HEK293 (cell line): ENCODE measurements around the gene RAB9A.

Experiments used
- CTCF ChIA-PET: fragments of 350-600 bp; formaldehyde crosslinking; extraction: SDS; loops from one replicate; lab custom pipeline; 2021; ENCODE audit warnings: antibody characterized with exemption; lab: Yijun Ruan, JAX
- POLR2A ChIA-PET: fragments of 300-600 bp; formaldehyde crosslinking; extraction: SDS; loops from one replicate; lab custom pipeline; 2020; ENCODE audit warnings: antibody characterized with exemption, inconsistent platforms; lab: Yijun Ruan, JAX
- H3K27ac ChIP-seq: fragments of 200-500 bp; sonication (Bioruptor generic); 2 replicates; pipeline ENCODE4 v1.5.1; 2014; ENCODE audit warnings: low read depth, low read length, control low read depth, inconsistent platforms; ENCODE audit errors: extremely low read depth
- H3K36me3 ChIP-seq, 2 experiments: fragments of 200-500 bp in 1 of 2; sonication (Bioruptor generic) in 1 of 2; 1 replicate in 1 of 2; 2 replicates in 1 of 2; pipeline ENCODE4 v1.5.1; 2014 to 2017; ENCODE audit warnings: inconsistent platforms in 2 of 2, low read length in 2 of 2; ENCODE audit not compliant: control insufficient read depth in 2 of 2, insufficient read depth in 1 of 2
- H3K4me1 ChIP-seq: fragments of 200-500 bp; sonication (Bioruptor generic); 2 replicates; pipeline ENCODE4 v1.5.1; 2014; ENCODE audit warnings: mild to moderate bottlenecking, low read length, inconsistent platforms; ENCODE audit not compliant: control insufficient read depth, insufficient read depth
- H3K4me3 ChIP-seq: 2 replicates; pipeline ENCODE4 v1.5.1; 2011; ENCODE audit warnings: low read depth, mild to moderate bottlenecking, control low read depth, low read length, moderate library complexity
- H3K9me3 ChIP-seq: fragments of 200-500 bp; sonication (Bioruptor generic); 2 replicates; pipeline ENCODE4 v1.5.1; 2014; ENCODE audit warnings: low read depth, low read length, inconsistent platforms; ENCODE audit not compliant: control insufficient read depth, insufficient read depth
- HOXC10 ChIP-seq: sonication (generic); formaldehyde crosslinking; IDR thresholded peaks from 2 replicates; pipeline ENCODE4 v1.8.1; 2023; ENCODE audit warnings: mild to moderate bottlenecking, missing genetic modification reagents
- IKZF3 ChIP-seq: fragments of 450-650 bp; IDR thresholded peaks from 2 replicates; pipeline ENCODE4 v1.5.0; 2018; ENCODE audit warnings: missing biosample characterization, mild to moderate bottlenecking, missing genetic modification characterization, moderate library complexity
- KLF1 ChIP-seq: fragments of 450-650 bp; formaldehyde crosslinking; IDR thresholded peaks from 2 replicates; pipeline ENCODE4 v1.5.1; 2016; ENCODE audit warnings: missing biosample characterization, missing genetic modification characterization
- KLF10 ChIP-seq: fragments of 450-650 bp; IDR thresholded peaks from 2 replicates; pipeline ENCODE4 v1.5.1; 2018; ENCODE audit warnings: missing biosample characterization, mild to moderate bottlenecking, missing genetic modification characterization
- KLF16 ChIP-seq: fragments of 450-650 bp; formaldehyde crosslinking; IDR thresholded peaks from 2 replicates; pipeline ENCODE4 v1.5.1; 2017; ENCODE audit warnings: missing biosample characterization, missing genetic modification characterization
- MZF1 ChIP-seq: fragments of 450-650 bp; formaldehyde crosslinking; IDR thresholded peaks from 2 replicates; pipeline ENCODE4 v1.5.1; 2017; ENCODE audit warnings: missing biosample characterization, missing genetic modification characterization, borderline replicate concordance
- OVOL3 ChIP-seq: fragments of 450-650 bp; formaldehyde crosslinking; IDR thresholded peaks from 2 replicates; pipeline ENCODE4 v1.5.1; 2016; ENCODE audit warnings: missing biosample characterization, missing genetic modification characterization
- RBAK ChIP-seq: fragments of 450-650 bp; formaldehyde crosslinking; IDR thresholded peaks from 2 replicates; pipeline ENCODE4 v1.5.1; 2016; ENCODE audit warnings: missing biosample characterization, missing genetic modification characterization
- SP7 ChIP-seq: fragments of 450-650 bp; formaldehyde crosslinking; IDR thresholded peaks from 2 replicates; pipeline ENCODE4 v1.5.1; 2016; ENCODE audit warnings: missing biosample characterization, missing genetic modification characterization
- TRIM28 ChIP-seq: IDR thresholded peaks from 2 replicates; pipeline ENCODE4 v1.6.1; 2011; ENCODE audit warnings: low read length, control low read depth, borderline replicate concordance
- ZBTB48 ChIP-seq: fragments of 450-650 bp; formaldehyde crosslinking; IDR thresholded peaks from 2 replicates; pipeline ENCODE4 v1.5.1; 2016; ENCODE audit warnings: missing biosample characterization, missing genetic modification characterization
- ZFP37 ChIP-seq: fragments of 450-650 bp; formaldehyde crosslinking; IDR thresholded peaks from 2 replicates; pipeline ENCODE4 v1.5.1; 2016; ENCODE audit warnings: missing biosample characterization, missing genetic modification characterization
- ZNF112 ChIP-seq: fragments of 450-650 bp; formaldehyde crosslinking; IDR thresholded peaks from 2 replicates; pipeline ENCODE4 v1.5.0; 2017; ENCODE audit warnings: missing biosample characterization, missing genetic modification characterization
- ZNF138 ChIP-seq: fragments of 450-650 bp; formaldehyde crosslinking; IDR thresholded peaks from 2 replicates; pipeline ENCODE4 v1.5.1; 2016; ENCODE audit warnings: missing biosample characterization, missing genetic modification characterization, borderline replicate concordance
- ZNF211 ChIP-seq: fragments of 450-650 bp; formaldehyde crosslinking; IDR thresholded peaks from 2 replicates; pipeline ENCODE4 v1.5.1; 2016; ENCODE audit warnings: low read depth, missing biosample characterization, missing genetic modification characterization
- ZNF311 ChIP-seq: fragments of 450-650 bp; formaldehyde crosslinking; IDR thresholded peaks from 2 replicates; pipeline ENCODE4 v1.5.1; 2017; ENCODE audit warnings: missing biosample characterization, missing genetic modification characterization, borderline replicate concordance
- ZNF350 ChIP-seq: fragments of 450-650 bp; formaldehyde crosslinking; IDR thresholded peaks from 2 replicates; pipeline ENCODE4 v1.5.0; 2017; ENCODE audit warnings: missing biosample characterization, mild to moderate bottlenecking, missing genetic modification characterization
- ZNF37A ChIP-seq: fragments of 450-650 bp; IDR thresholded peaks from 2 replicates; pipeline ENCODE4 v1.5.1; 2018; ENCODE audit warnings: missing biosample characterization, missing genetic modification characterization
- ZNF416 ChIP-seq: fragments of 450-650 bp; formaldehyde crosslinking; IDR thresholded peaks from 2 replicates; pipeline ENCODE4 v1.5.1; 2016; ENCODE audit warnings: missing biosample characterization, missing genetic modification characterization
- ZNF433 ChIP-seq: fragments of 450-650 bp; formaldehyde crosslinking; IDR thresholded peaks from 2 replicates; pipeline ENCODE4 v1.5.1; 2016; ENCODE audit warnings: missing biosample characterization, missing genetic modification characterization, low read depth
- ZNF48 ChIP-seq: fragments of 450-650 bp; formaldehyde crosslinking; IDR thresholded peaks from 2 replicates; pipeline ENCODE4 v1.5.1; 2016; ENCODE audit warnings: missing biosample characterization, missing genetic modification characterization
- ZNF561 ChIP-seq: fragments of 450-650 bp; IDR thresholded peaks from 2 replicates; pipeline ENCODE4 v1.5.1; 2018; ENCODE audit warnings: missing biosample characterization, missing genetic modification characterization, borderline replicate concordance
- ZNF621 ChIP-seq: fragments of 450-650 bp; formaldehyde crosslinking; IDR thresholded peaks from 2 replicates; pipeline ENCODE4 v1.5.1; 2017; ENCODE audit warnings: missing biosample characterization, missing genetic modification characterization
- ZNF830 ChIP-seq: fragments of 450-650 bp; IDR thresholded peaks from 2 replicates; pipeline ENCODE4 v1.5.0; 2018; ENCODE audit warnings: missing biosample characterization, missing genetic modification characterization, low read depth, mild to moderate bottlenecking, moderate library complexity
- ZNF837 ChIP-seq: fragments of 450-650 bp; formaldehyde crosslinking; IDR thresholded peaks from 2 replicates; pipeline ENCODE4 v1.5.1; 2016; ENCODE audit warnings: missing biosample characterization, missing genetic modification characterization
- TF ChIP-seq, protein P1 (sequence below): fragments of 450-650 bp; formaldehyde crosslinking; IDR thresholded peaks from 2 replicates; pipeline ENCODE4 v1.5.1; 2016; ENCODE audit warnings: missing biosample characterization, missing genetic modification characterization
- TF ChIP-seq, protein P2 (sequence below): fragments of 450-650 bp; formaldehyde crosslinking; IDR thresholded peaks from 2 replicates; pipeline ENCODE4 v1.5.1; 2016; ENCODE audit warnings: missing biosample characterization, missing genetic modification characterization
- TF ChIP-seq, protein P3 (sequence below): fragments of 450-650 bp; formaldehyde crosslinking; IDR thresholded peaks from 2 replicates; pipeline ENCODE4 v1.5.1; 2016; ENCODE audit warnings: missing biosample characterization, missing genetic modification characterization, low read depth
- TF ChIP-seq, protein P4 (sequence below): fragments of 450-650 bp; formaldehyde crosslinking; IDR thresholded peaks from 2 replicates; pipeline ENCODE4 v1.5.1; 2017; ENCODE audit warnings: missing biosample characterization, missing genetic modification characterization

RAB9A gene

DNA sequence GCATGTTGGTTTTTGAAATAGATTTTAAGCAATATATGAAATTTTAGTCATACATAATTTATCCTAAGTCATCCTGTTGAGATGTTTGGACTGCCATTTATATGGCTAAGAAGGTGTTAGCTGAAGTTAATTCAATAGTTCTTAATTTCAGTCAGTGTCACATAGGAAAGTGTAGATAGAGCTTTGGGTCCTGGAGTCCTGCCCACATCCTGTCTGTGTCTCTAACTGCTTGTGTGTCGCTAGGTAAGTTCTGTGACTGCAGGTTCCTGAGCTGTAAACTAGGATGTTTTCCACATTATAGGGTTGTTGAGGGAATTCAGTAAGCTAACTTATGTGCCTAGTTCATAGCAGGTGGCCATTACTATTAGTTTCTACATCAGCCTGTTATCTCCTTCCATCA lies 66.3 kb downstream of the RAB9A start (continued):
- TF ChIP-seq ZNF830 (tag by site-specific recombination) (no peak), TRIM28 (no peak), ZNF37A (tag by site-specific recombination) (no peak), ZNF837 (tag by site-specific recombination) (no peak), ZNF48 (no peak), SP7 (tag by site-specific recombination) (no peak), ZNF138 (tag by site-specific recombination) (no peak), ZNF416 (tag by site-specific recombination) (no peak), IKZF3 (tag by site-specific recombination) (no peak), ZNF621 (no peak), ZNF350 (no peak)
- TF ChIP-seq, protein P1, sequence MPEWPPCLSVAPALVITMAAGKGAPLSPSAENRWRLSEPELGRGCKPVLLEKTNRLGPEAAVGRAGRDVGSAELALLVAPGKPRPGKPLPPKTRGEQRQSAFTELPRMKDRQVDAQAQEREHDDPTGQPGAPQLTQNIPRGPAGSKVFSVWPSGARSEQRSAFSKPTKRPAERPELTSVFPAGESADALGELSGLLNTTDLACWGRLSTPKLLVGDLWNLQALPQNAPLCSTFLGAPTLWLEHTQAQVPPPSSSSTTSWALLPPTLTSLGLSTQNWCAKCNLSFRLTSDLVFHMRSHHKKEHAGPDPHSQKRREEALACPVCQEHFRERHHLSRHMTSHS (tag by site-specific recombination), result no peak
- TF ChIP-seq, all 188 proteins: peak for 0

DNA sequence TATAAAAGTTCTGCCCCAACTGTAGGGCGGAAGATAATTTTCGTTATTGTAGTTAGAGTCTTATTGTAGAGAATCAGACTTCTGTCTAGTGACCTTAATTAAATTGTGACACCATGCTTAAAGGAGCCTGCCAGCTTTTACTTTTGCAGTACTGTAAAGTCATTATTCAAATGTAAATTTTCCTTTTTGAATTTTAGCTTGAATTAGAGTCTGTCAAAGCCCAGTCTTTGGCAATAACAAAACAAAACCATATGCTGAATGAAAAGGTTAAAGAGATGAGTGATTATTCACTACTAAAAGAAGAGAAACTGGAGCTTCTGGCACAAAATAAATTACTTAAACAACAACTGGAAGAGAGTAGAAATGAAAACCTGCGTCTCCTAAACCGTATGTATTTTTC lies 67.5 kb downstream of the RAB9A start:
- Histone ChIP-seq H3K9me3 (no peaks in the 10 kb centered on the region), H3K4me1 (no peaks in the 10 kb centered on the region), H3K36me3 (peaks cover 83% of the 10 kb centered on the region in 2 experiments), H3K27ac (no peak overlapping the region), H3K4me3 (no peak overlapping the region)
- no peak for TF ChIP-seq KLF16
- TF ChIP-seq HOXC10 (CRISPR knock-in tag), result no peak
- TF ChIP-seq ZNF211 (tag by site-specific recombination), result no peak
- TF ChIP-seq ZFP37 (tag by site-specific recombination), result no peak
- TF ChIP-seq, protein P2, sequence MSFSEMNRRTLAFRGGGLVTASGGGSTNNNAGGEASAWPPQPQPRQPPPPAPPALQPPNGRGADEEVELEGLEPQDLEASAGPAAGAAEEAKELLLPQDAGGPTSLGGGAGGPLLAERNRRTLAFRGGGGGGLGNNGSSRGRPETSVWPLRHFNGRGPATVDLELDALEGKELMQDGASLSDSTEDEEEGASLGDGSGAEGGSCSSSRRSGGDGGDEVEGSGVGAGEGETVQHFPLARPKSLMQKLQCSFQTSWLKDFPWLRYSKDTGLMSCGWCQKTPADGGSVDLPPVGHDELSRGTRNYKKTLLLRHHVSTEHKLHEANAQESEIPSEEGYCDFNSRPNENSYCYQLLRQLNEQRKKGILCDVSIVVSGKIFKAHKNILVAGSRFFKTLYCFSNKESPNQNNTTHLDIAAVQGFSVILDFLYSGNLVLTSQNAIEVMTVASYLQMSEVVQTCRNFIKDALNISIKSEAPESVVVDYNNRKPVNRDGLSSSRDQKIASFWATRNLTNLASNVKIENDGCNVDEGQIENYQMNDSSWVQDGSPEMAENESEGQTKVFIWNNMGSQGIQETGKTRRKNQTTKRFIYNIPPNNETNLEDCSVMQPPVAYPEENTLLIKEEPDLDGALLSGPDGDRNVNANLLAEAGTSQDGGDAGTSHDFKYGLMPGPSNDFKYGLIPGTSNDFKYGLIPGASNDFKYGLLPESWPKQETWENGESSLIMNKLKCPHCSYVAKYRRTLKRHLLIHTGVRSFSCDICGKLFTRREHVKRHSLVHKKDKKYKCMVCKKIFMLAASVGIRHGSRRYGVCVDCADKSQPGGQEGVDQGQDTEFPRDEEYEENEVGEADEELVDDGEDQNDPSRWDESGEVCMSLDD, result no peak
- TF ChIP-seq ZNF621, result no peak
- TF ChIP-seq RBAK (tag by site-specific recombination), result no peak
- no peak for TF ChIP-seq OVOL3 (tag by site-specific recombination)
- no peak for TF ChIP-seq KLF1 (tag by site-specific recombination)
- TF ChIP-seq, protein P3, sequence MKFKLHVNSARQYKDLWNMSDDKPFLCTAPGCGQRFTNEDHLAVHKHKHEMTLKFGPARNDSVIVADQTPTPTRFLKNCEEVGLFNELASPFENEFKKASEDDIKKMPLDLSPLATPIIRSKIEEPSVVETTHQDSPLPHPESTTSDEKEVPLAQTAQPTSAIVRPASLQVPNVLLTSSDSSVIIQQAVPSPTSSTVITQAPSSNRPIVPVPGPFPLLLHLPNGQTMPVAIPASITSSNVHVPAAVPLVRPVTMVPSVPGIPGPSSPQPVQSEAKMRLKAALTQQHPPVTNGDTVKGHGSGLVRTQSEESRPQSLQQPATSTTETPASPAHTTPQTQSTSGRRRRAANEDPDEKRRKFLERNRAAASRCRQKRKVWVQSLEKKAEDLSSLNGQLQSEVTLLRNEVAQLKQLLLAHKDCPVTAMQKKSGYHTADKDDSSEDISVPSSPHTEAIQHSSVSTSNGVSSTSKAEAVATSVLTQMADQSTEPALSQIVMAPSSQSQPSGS, result no peak
- TF ChIP-seq ZNF561 (tag by site-specific recombination), result no peak
- TF ChIP-seq ZBTB48, result no peak
- TF ChIP-seq ZNF433 (tag by site-specific recombination), result no peak
- TF ChIP-seq ZNF311 (tag by site-specific recombination), result no peak
- no peak for TF ChIP-seq KLF10 (tag by site-specific recombination)
- no peak for TF ChIP-seq MZF1 (tag by site-specific recombination)
- TF ChIP-seq ZNF112 (tag by site-specific recombination), result no peak
- TF ChIP-seq, protein P4, sequence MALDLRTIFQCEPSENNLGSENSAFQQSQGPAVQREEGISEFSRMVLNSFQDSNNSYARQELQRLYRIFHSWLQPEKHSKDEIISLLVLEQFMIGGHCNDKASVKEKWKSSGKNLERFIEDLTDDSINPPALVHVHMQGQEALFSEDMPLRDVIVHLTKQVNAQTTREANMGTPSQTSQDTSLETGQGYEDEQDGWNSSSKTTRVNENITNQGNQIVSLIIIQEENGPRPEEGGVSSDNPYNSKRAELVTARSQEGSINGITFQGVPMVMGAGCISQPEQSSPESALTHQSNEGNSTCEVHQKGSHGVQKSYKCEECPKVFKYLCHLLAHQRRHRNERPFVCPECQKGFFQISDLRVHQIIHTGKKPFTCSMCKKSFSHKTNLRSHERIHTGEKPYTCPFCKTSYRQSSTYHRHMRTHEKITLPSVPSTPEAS, result no peak
- ChIA-PET CTCF (interaction anchor here (1.2 to 1.8 kb wide), 2 partner anchors 10 to 21 kb away, joined by 5 to 7 read pairs; partner anchors contain the start of genes OFD1 and TRAPPC2), POLR2A (no interaction called here)
